KBM-7 (cell line): ENCODE results near the gene TPPP2.
"Not testable (repeated sequence)": the region's sequence is repeated elsewhere in the genome, so short reads cannot be mapped to it uniquely, and the experiment has no call there.

Source experiments
- DNase-seq: peaks from one replicate; pipeline ENCODE4 v3.0.0-alpha.2; 2015
- in situ Hi-C: fragments of 300-500 bp; cut with MboI; formaldehyde crosslinking; loops from 2 replicates; pipeline ENCODE4 v1.14.3; 2020; ENCODE audit warnings: low sequenced_read_pairs, low pct_unique_long_range_greater_than_20kb, mixed read lengths

TPPP2 gene

DNA sequence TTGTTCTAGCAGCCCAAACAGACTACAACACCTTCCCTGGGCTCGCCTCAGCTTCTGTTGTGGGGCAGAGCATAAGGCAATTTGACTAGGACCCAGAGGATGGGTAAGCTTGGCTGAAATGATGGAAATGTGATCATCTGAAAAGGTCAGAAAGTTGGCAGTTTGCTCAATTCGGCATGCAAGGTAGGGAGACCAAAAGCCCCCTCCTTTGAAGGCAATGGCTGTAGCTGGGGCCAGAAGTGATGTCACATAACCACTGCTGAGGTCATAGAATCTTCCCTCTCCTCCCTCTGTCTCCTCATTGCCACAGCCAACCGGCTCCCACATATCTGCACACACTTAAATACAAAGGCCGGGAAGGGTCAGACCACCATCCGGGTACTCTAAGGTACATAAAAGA lies at the start of gene TPPP2:
TSS of gene TPPP2 (plus strand) at position 301 of the 400 bp plus-strand sequence. CDS start 365 bp downstream, outside the sequence.
- in situ Hi-C loops, result no loop called here
- DNase-seq, result no peak

DNA sequence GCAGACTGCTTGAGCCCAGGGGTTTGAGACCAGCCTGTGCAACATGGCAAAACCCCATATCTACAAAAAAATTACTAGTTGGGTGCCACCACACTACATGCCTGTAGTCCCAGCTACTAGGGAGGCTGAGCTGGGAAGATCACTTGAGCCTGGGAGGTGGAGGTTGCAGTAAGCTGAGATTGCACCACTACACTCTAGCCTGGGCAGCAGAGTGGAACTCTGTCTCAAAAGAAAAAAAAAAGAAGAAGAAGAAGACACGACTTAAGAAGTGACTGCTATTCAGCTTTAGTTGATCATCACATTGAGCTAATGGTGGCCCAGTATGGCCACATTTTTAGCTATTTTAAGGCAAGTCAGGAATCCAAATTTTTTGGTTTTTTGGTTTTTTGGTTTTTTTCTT lies 49.1 kb upstream of the TPPP2 start:
- in situ Hi-C loops, result no loop called here
- DNase-seq, result no peak

DNA sequence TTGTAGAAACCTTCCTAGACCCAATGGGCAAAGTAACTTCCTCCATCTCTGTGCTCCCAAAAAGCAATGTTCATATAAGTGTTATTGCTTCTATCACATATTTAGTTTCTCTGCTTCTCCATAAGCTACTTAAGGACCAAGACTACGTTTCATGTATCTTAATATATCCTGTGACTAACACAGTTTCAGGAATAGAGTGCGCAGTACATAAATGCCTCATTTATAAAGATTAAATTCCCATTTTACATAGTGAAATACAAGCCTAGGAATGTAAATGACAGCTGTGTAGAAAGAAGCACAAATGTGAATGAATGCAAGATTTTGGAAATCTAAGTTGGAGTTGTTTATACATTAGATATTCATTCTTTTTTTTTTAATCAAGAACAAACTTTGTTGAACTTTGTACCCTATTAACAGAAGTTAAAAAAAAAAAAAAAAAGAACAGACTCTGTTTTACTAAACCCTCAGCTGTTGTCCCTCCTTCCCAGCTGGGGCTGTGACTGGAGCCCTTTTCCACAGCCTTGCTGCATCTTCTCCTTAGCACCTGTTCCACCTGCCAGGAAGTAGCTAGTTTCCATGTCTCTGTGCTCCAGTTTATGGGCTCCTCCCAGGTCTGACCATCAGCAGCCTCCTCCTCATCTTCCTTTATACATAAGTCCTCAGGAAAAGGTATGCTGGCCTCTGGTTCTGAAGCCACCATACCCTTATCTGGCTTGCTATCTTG lies 47.2 kb upstream of the TPPP2 start:
- in situ Hi-C loops, result no loop called here
- no peak for DNase-seq

DNA sequence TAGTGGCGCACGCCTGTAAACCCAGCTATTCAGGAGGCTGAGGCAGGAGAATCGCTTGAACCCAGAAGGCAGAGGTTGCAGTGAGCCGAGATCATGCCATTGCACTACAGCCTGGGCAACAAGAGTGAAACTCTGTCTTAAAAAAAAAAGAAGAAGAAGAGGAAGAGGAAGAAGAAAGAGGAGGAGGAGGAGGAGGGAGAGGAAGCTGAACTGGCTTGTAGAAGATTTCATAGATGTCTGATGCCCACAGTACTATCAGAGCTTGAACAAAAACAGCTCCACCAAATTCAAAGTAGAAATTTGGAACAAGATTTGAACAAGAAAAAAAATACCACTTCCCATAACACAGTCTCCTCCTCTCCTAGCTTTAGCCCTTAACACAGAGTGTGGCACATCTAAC lies 44.4 kb upstream of the TPPP2 start:
- in situ Hi-C loops, DNase-seq: not testable (repeated sequence)

DNA sequence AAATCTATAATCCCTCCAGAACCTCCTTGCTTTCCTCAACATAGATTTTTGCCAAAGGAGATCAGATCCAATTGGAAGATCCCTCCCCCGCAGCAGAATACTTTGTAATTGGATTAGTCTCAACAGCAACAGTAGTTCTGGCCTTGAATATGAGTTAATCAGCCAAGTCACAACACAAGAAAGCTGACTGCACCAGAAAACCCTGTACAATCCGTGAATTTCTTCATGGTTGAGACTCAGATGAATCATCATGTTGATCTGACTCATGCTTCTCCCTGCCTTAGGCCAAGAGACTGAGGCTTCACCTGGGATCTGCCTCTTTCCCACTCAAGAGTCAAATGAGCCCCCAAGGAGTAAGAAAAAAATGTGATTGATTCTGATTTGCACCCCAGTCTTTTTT lies 43.2 kb upstream of the TPPP2 start:
- in situ Hi-C loops, result no loop called here
- no peak for DNase-seq

DNA sequence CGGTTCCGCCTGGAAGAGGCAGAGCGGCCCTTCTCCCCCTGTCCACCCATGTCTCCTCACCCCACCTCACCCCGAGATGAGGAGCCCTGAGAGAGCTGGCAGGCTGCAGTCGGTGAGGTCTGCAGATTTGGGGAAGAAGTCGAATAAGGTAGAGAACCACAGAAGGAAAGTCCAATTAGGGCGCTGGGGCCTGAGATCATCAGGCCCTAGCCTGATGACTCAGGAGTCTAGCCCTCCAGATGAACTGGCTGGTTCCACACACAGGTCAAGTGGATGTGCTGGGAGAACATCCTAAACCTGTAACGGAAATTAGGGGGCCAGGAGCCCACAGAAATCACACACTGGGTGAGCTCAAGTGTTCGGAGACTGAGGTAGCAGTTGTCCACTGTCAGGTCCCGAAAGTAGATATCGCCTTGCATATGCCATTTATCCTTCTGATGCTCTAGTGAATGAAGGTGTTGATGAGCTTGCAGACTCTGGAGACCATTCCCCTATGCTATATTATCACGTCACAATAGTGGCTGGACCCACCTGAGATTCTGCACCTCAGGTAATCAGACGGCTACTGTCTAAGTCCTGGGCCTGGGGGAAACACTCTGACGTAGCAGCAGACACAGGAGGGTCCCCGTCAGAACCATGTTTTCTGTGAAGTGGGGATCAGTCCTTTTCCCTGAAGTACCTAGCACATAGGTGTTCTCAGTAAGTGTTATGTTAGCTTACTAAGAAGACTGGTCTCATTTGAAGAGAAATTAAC lies 41.1 kb upstream of the TPPP2 start:
- in situ Hi-C loops, result no loop called here
- DNase-seq, result peak; percentile 28

DNA sequence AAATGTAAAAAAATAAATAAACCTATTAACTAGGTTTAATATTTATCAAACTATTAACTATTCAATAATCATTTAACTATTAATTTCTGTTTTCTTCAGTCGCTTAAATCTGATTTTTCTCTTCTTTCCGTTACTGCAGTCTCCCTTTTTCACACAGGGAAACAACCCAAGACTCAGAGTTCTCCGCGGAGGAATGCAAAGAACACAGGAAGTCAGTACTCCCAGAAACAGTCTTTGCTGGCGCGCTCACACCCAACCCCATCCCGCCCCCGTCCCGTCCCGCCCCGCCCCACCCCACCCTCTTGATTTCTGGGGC lies 40.6 kb upstream of the TPPP2 start:
- no peak for DNase-seq
- in situ Hi-C loops, result no loop called here

DNA sequence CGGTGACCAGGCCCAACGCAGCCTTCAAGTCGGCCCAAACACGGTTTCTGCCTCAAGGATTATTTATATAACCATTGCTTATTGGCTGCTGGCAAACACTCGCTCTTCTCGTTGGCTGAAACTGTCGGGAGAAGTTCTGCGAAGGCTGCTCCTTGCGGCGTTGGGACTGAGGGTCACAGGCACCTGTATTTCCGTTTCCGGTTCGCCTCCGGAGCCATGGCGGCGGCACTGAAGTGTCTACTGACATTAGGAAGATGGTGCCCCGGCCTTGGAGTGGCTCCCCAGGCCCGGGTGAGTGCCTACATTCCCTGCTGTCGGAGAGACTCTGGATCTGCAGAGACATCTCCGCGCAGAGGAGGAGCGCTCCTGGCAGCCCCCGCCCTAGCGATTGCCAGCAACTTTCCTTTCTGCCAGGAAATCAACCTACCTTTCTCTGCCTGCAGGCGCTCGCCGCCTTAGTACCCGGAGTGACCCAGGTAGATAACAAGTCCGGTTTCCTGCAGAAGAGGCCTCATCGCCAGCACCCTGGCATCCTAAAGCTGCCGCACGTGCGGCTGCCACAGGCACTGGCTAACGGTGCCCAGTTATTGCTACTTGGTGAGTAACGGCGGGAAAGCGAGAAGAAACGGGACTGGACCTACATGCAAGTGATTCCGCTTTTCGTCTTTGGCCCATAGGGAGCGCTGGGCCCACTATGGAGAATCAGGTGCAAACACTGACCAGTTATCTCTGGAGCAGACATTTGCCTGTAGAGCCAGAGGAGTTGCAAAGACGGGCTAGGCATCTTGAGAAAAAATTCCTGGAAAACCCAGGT lies 40.0 kb upstream of the TPPP2 start, which contains the start of gene METTL17:
TSS of gene METTL17 (plus strand) at position 194 of the 814 bp plus-strand sequence. CDS start at position 217, 23 bp downstream.
- in situ Hi-C loops, result no loop called here
- DNase-seq, result peak; percentile 95

DNA sequence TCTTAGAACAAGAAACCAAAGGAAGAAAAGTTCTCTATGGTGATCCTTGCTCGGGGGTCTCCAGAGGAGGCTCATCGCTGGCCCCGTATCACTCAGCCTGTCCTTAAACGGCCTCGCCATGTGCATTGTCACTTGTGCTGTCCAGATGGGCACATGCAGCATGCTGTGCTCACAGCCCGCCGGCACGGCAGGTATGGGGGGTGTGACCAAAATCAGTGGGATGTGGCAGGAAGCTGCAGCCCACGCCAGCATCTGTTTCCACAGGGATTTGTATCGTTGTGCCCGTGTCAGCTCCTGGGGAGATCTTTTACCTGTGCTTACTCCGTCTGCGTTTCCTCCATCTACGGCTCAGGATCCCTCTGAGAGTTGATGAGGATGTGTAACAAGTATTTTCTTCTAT lies 33.5 kb upstream of the TPPP2 start:
- in situ Hi-C loops, result no loop called here
- DNase-seq, result no peak

DNA sequence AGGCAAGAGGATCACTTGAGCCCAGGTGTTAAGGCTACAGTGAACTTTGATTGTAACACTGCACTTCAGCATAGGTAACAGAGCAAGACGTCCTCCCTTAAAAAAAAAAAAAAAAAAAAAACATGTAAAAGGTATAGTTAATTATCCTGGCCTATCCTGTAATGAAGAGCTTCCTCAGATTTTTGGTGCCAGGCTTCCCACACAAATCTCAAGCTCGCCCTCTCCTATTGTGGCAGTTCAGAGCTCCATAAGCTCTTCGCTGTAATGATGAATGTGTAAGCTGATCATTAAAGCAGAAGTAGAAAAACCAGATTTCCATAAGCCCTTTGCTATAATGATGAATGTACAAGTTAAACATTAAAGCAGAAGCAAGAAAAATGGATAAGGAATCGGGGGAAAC lies 32.9 kb upstream of the TPPP2 start:
- no peak for DNase-seq
- in situ Hi-C loops, result no loop called here

DNA sequence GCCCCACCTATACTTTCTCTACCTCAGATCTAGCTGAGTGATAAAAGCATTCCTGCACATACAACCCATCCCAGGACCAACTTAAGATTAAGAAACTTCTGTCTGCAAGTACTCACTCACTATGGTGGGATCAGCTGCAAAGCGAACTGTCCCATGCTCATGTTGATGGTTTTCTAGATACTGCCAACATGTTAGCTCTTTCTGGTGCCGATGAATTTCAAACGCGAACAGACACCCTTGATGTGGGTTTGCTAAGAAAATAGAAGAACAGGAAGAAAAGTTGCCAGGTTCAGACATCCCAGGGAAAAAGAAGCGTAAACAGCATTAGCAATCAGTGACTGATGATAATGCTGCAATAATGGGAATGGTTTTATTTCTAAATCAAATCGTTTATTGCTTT lies 32.5 kb upstream of the TPPP2 start:
- in situ Hi-C loops, result no loop called here
- no peak for DNase-seq

DNA sequence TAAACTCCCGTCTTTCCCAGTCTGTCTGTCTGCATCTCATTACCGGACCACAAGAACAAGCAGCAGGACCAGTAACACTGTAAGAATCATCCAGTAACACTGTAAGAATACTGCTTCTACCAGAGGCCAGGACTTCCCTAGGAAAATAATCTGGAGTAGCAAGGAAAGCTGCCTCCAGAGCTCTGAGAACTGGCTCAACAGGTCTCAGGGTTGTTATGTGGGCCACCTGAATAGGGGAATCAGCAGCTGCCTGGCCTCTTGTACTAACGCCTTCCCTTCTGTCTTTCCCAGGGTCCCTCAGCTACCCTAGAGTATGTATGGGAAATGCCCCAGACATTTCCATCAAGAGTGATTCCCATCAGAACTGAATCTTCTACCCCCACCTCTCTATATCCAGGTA lies 31.9 kb upstream of the TPPP2 start:
- DNase-seq, result no peak
- in situ Hi-C loops, result no loop called here

DNA sequence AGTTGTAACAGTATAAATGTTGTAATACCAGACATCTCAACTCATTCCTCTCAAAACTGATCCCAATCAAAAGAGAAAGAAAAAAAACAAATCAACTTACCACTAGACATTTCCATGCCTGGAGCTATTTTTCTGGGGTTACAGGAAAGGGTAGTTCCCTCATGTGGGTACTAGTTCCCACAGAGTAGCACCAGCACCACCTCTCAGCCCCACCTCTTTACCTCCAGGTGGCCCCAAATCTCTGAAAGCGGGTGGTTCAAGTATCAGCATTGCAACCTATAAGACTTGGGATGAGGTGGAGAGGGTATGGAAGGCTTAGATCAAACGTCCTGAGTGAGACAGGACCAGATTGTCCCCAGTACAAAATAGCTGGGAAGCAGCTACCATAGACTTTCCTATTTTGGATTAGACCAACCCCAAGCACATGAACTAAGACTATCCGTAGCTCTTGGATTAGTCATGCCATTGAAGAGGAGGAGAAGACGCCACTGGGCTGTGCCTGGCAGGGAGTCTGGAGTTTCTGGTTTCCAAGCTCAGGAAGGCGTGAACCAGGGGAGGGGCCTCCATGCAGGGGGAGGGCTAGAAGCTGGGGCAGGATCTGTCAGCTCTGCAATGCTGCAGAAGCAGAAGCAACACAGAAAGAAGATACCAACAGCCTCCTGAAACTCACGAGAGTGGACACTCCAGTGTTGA lies 31.2 kb upstream of the TPPP2 start, which contains the start of gene SLC39A2:
TSS of gene SLC39A2 (plus strand) at position 620 of the 693 bp plus-strand sequence. CDS start 154 bp downstream, outside the sequence.
- DNase-seq, result no peak
- in situ Hi-C loops, result no loop called here

DNA sequence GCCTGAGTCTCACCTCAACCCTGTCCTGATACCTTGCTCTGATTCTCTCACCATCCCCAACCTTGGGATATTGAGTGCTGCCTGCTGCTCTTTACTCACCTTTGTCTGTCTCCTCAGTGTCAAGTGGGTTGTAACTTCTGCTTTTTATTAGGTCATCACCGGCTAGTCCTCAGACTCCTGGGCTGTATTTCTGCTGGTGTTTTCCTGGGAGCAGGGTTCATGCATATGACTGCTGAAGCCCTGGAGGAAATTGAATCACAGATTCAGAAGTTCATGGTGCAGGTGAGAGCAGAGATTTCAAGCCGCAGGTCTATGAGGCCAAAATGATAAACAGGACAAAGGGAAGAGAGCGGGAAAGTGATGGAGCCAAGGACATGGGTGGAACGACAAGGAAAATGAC lies 30.4 kb upstream of the TPPP2 start:
- in situ Hi-C loops, result no loop called here
- no peak for DNase-seq

DNA sequence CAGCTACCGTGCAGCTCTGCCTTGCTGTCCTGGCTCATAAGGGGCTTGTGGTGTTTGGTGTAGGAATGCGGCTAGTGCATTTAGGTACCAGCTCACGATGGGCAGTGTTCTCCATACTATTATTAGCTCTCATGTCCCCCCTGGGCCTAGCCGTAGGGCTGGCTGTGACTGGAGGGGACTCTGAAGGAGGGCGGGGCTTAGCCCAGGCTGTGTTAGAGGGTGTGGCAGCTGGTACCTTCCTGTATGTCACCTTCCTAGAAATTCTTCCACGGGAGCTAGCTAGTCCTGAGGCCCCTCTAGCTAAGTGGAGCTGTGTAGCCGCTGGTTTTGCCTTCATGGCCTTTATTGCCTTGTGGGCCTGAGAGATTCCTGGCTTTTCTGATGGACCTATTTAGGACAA lies 28.8 kb upstream of the TPPP2 start:
- in situ Hi-C loops, result no loop called here
- no peak for DNase-seq

DNA sequence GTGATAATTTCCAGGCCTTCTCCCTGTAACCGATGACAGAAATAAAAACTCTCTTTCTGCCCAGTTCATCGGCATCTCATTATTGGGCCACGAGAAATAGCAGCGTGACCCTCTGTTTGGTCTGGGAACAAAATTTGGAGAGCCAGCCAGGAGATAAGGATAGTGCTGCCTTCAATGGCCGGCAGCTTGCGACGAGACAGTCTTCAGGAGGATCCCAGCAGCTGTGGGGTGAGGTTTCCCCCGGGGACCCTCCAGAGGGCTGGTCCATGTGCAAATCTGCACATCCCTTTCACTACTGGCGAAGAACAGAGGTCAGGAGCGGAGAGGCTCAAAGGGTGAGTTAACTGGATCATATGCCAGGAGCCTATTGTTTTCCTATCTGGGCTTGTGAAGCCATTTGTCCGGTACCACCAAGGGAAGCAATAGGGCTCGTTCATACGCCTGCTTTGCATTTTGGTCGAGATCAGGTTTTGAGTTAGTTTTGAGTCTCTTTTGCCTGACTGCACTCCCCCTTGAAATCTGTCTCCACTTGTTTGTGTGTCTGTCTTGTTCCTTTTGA lies 26.1 kb upstream of the TPPP2 start:
- in situ Hi-C loops, result no loop called here
- no peak for DNase-seq

DNA sequence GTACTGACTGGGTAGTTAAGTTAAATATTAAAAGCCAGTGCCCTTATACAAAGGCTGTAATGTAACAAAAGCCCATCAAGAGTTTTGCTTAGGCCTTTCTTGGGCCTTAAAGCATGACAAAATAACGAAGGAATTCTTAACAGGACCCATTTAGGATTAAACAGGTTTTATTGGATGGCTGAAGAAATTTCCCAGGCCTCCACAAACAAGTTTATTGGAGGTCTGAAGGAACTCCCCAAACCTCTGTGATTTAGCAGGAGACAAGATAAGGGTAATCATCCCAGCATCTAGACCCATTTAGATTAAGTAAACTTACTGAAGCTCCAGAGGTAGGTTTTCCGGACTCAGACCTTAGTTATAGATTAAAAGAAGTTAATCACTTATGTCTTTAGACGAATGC lies 20.3 kb upstream of the TPPP2 start:
- DNase-seq, in situ Hi-C loops: not testable (repeated sequence)

DNA sequence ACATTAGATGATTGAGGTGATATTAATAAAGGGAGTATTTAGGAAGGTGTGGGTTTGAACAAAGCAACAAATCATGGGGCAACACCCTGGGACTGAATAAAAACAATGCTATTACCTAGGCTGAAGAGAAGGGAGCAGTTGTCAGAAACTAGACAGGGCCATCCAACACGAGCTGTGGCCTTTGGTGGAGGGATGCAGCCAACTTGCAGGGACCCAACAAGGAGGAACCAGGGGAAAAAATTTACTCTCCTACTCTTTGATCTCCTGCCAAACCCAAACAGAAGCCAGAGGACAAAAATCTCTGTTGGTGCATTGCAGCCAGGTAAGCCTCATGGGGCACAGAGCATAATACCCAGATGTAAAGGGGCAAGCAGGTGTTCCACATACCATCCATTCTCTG lies 18.9 kb upstream of the TPPP2 start:
- no peak for DNase-seq
- in situ Hi-C loops, result no loop called here

DNA sequence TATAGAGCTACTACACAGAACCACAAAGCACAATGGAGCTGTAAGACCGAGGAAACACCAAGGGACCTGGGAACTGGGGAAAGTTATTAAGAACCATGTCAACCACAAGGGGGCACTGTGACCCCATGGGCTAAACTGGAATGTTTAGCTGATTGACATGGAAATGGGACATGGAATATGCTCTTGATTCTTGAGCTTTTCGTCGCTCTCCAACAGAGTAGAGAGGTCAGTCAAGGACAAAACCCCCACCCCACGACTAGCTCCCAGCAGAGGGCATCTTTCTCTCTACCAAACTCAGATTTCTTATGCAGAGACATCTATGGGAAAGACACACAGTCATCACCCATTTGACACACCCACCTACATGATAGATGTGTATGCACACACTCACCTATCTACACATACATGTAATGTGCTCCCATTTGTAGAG lies 15.2 kb upstream of the TPPP2 start:
- peak; percentile 88 for DNase-seq
- in situ Hi-C loops, result no loop called here
